Astrocyte of the spinal cord (primary cell): ENCODE results near the gene IQSEC2.

ENCODE experiments used
- DNase-seq: peaks from one replicate; pipeline ENCODE4 v3.0.0; 2011; ENCODE audit warnings: low read depth, low spot score
- H3K4me3 ChIP-seq: 2 replicates; pipeline ENCODE4 v1.5.1; 2011; ENCODE audit warnings: low read depth, mild to moderate bottlenecking, low read length, moderate library complexity
- CTCF ChIP-seq: IDR thresholded peaks from 2 replicates; pipeline ENCODE4 v1.5.1; 2012; ENCODE audit warnings: low read depth, mild to moderate bottlenecking, low read length, inconsistent platforms
- in situ Hi-C: cut with HindIII; loops from 2 replicates; pipeline ENCODE4 v1.10.0; 2017; ENCODE audit warnings: low sequenced_read_pairs

Gene IQSEC2

GRCh38 chrX:53262918-53263394 lies 18.4 kb downstream of the IQSEC2 start:
- peak; percentile 56 for DNase-seq
- no peak for TF ChIP-seq CTCF
- in situ Hi-C loops = no loop called here
- no peak overlapping the region for H3K4me3 ChIP-seq

- no peak for DNase-seq
- no peak for TF ChIP-seq CTCF
- in situ Hi-C loops = no loop called here
- no peak overlapping the region for H3K4me3 ChIP-seq
These were observed 19.0 kb downstream of the IQSEC2 start for GRCh38 chrX:53262189-53262917.

GRCh38 chrX:53261355-53261972 lies 19.9 kb downstream of the IQSEC2 start:
- no peak for TF ChIP-seq CTCF
- H3K4me3 ChIP-seq = no peak overlapping the region
- in situ Hi-C loops = no loop called here
- no peak for DNase-seq

- TF ChIP-seq CTCF = no peak
- no peak overlapping the region for H3K4me3 ChIP-seq
- in situ Hi-C loops = no loop called here
- DNase-seq = no peak
These were observed 20.5 kb downstream of the IQSEC2 start for GRCh38 chrX:53260836-53261235.

GRCh38 chrX:53257670-53258423 lies 23.5 kb downstream of the IQSEC2 start:
- H3K4me3 ChIP-seq = no peak overlapping the region
- in situ Hi-C loops = no loop called here
- no peak for DNase-seq
- no peak for TF ChIP-seq CTCF

GRCh38 chrX:53257166-53257565 lies 24.2 kb downstream of the IQSEC2 start:
- TF ChIP-seq CTCF = no peak
- DNase-seq = no peak
- in situ Hi-C loops = no loop called here
- no peak overlapping the region for H3K4me3 ChIP-seq
